GM19023 (cell line): ENCODE results near the gene ARHGEF1.
A peak's percentile ranks its signal among the peaks of the same experiment; 100 is the strongest.
"Not testable (repeated sequence)": the region's sequence is repeated elsewhere in the genome, so short reads cannot be mapped to it uniquely, and the experiment has no call there.

Experiments
- ATAC-seq: cut with Tn5 transposase; IDR thresholded peaks from one replicate; pipeline ENCODE4 v1.9.1; 2021; ENCODE audit warnings: mild to moderate bottlenecking, moderate library complexity; ENCODE audit not compliant: unreplicated experiment

Gene ARHGEF1

GRCh38 chr19:41861116-41861768 is 21.7 kb upstream of the ARHGEF1 start:
- ATAC-seq = no peak

GRCh38 chr19:41861846-41862245 is 21.1 kb upstream of the ARHGEF1 start:
- ATAC-seq = no peak

- ATAC-seq = no peak
Observed at GRCh38 chr19:41862445-41862986, 20.5 kb upstream of the ARHGEF1 start.

- ATAC-seq = no peak
Observed at GRCh38 chr19:41863209-41863931, 19.6 kb upstream of the ARHGEF1 start.

- no peak for ATAC-seq
Observed at GRCh38 chr19:41864374-41864773, 18.6 kb upstream of the ARHGEF1 start.

- no peak for ATAC-seq
Observed at GRCh38 chr19:41866284-41866683, 16.7 kb upstream of the ARHGEF1 start.

- ATAC-seq = no peak
Observed at GRCh38 chr19:41868120-41868988, 14.6 kb upstream of the ARHGEF1 start.

GRCh38 chr19:41868989-41869300 is 14.0 kb upstream of the ARHGEF1 start:
- ATAC-seq = no peak

GRCh38 chr19:41869374-41869955 is 13.5 kb upstream of the ARHGEF1 start:
- ATAC-seq = no peak

GRCh38 chr19:41870401-41870873 is 12.5 kb upstream of the ARHGEF1 start:
- no peak for ATAC-seq

GRCh38 chr19:41871573-41872383 is 11.2 kb upstream of the ARHGEF1 start:
- ATAC-seq = no peak

GRCh38 chr19:41872384-41872774 is 10.6 kb upstream of the ARHGEF1 start:
- no peak for ATAC-seq

GRCh38 chr19:41872775-41873647 is 10.0 kb upstream of the ARHGEF1 start:
- no peak for ATAC-seq

- ATAC-seq = not testable (repeated sequence)
Observed at GRCh38 chr19:41875973-41876372, 7.0 kb upstream of the ARHGEF1 start.

GRCh38 chr19:41876847-41877832 is 5.8 kb upstream of the ARHGEF1 start, which contains the start of gene CD79A:
CD79A (plus strand) TSS chr19:41877279; CDS start chr19:41877305, 26 bp downstream.
- ATAC-seq = peak; percentile 66

- ATAC-seq = peak; percentile 38
Observed at GRCh38 chr19:41877916-41878905, 4.8 kb upstream of the ARHGEF1 start.

- ATAC-seq = no peak
Observed at GRCh38 chr19:41879080-41879479, 3.9 kb upstream of the ARHGEF1 start.
